Astrocyte of the hippocampus (primary cell): ENCODE measurements around the gene DLG1.

Experiments
- DNase-seq: peaks from one replicate; pipeline ENCODE4 v3.0.0; 2011; ENCODE audit warnings: low read depth, low spot score

DLG1 gene

DNA sequence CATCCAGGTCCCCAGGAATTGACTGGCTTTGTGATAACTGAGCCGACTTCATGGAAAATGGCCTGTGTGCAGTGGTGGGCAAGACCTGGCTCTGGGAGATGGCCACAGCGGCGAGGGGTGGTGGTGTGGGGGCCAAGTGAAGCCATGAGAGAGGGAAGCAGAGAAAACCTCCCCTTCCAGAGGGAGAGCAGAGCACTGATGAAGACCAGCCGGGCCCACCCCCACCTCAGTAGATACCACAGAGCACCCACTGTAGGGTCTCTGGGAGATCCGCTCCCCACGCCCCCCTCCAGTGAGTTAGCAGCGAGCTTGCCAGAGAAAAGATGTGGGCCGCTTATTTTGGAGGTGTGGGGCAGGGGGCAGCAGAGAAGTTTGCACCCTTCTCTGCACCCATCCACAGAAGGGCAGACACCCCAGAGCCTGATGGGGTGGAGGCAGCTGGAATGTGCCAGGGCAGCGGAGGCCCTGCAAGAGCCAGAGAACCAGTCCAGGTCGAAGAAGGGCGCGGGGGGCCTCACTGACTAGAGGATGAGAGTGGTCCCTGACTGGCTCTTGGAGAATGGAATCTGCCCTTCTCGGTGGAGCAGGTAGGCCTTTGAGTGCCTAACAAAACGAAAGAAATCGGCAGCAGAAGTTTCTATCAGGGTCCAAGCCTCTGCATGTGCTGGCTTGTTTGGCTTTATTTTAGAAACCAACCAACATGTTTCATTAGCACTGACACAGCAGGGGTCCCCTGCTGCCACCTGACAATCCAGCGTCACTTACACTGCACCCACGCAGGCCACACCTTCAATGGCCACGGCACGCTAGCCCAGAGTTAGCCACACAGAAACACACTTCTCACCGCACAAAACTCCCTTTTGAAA, 297.1 kb downstream of the DLG1 start:
- DNase-seq = no peak

DNA sequence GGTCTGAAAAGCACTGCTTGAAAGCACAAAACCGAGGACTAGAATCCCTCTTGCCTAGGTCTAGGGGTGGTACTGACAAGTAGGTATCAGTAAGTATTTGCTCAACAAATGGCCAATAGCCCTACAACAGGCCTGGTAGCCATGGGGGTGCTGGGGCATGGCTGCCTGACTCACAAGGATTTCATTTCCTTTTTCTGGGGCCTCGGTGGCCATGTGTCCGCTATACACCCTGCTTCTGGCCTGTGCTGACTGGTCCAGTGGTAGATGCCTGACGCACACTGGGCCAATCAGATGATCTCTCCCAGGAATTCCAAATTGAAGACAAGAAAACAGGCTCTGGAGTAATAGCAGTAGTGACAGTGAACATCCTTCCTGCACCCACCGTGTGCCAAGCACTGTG, 298.2 kb downstream of the DLG1 start:
- no peak for DNase-seq

DNA sequence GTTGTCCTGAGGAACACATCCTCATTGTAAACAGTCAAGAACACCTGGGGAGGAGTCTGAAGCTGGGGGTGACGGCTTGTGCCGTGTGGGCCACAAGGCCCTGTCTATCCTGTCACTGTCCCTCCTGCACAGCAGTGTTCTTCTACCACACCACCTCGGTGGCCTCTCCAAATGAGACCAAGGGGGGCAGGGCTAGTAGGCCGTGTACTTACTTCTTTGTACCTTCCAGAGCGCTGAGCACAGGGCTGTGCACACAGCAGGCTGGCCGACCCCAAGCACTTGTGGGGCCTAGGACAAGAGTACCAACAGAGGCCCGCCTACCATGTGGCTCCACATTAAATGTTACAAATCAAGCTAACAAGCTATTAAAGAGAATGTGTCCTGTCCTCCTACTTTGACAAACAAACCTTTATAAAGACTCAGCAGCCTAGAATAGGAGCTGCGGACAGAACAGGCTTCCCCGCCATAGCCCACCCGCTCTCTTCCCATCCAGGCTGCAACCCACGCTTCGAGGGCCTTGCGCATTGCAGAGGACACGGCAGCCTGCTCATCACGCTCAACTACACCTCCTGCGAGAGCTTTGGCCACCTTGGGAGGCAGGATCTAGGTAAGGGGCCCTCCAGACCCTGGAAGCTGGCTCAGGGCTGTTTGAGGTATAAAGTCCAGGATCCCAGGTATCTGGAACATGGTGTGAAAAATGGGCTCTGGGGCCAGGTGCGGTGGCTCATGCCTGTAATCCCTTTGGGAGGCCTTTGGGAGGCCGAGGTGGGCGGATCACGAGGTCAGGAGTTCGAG, 299.2 kb downstream of the DLG1 start:
- DNase-seq = no peak

DNA sequence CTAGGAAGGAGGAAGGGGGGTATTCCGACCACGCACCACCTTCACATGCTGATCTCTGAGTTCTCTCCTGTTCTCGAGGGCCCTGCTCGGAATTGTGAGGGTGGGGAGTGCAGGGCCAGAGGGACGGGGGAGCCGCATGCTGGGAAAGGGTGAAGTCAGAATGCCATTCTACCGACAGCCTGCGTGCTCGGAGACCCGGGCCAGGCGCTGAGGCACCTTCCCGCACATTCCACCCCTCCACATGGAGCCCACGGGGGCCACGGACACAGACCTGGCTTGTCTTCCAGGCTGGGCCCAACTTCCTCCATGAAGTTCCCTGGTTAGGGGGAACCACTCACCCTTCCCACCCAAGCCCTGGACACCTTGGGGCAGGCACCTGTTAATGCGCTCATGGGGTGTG, 301.1 kb downstream of the DLG1 start:
- no peak for DNase-seq

DNA sequence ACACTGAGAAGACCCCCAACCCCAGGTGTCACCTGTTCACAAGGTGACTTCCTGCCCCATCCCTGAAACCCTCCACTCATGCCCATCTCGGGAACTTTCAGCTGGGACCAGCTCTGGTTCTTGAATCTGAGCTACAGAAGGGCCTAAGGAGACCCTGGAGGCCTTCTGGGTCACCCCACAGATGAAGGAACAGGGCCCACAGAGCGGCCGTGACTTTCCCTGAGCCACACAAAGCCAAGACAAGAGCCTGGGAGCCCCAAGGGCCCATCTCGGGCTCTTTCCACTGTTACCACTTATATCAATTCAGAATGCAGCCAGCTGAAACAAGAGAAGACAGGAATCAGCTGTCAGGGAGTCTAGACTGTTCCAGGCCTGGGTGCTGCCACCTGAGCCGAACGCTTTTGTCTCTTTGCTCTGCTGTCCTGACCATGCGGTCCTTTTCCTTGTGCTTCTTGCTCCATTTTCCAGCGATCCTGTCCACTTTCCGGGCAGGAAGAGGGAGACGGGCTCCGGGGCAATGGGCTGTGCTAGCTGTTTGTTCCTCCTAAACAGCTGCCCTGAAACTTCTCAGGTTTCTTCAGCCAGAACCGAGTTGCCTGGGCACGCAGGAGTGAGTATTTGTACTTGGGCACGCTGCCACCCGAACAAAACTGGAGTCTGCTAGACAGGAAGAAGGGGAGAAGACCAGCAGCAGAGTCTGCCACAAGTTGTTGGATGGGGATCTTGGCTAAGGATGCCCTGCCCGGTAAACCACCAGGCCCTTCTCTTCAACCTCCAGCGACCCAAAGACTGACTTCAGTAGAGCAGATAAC, 301.8 kb downstream of the DLG1 start:
- DNase-seq = no peak

DNA sequence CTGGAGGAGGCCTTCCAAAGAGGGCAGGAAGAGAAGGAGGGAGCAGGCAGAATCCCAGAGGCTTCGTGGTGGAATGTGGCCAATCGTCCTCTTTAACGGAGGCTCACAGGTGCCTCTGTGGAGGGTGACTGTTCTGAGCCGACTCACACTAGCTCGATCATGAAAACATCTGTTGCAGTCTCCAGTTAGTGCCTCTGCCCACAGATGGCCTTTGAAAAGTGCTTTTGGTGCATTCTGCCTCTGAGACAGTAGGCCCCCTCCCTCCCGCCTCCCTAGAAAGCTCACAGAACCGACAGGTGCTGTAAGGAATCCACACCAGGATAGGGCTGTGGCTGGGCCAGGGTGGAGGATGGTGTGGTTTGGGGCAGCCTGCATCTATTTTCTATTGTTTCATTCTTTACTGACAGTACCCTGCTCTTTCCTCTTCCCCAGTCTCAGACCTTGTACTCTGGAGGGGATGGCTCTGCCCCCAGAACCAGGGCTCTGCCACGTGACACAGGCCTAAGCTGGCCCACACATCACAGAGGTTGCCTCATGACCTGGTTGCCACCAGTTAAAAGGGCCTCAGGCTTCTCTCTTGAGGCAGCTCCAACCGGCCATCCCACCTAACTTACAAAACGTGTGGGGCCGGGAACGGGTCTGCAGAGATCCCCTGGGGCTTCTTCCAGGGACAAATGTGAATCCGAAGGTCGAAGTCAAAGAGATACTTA, 302.6 kb downstream of the DLG1 start:
- DNase-seq = no peak

DNA sequence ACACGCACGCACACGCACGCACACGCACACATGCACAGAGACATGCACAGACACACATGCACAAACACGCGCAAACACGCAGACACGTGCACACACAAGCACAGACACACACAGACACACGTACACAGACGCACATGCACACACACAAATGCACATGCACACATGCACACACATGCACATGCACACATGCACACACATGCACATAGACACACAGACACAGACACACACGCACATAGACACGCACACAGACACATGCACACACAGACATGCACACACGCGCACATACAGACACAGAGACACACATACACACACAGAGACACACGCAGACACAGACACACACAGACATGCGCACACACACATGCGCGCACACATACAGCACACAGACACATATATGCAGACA, 303.4 kb downstream of the DLG1 start:
- no peak for DNase-seq

DNA sequence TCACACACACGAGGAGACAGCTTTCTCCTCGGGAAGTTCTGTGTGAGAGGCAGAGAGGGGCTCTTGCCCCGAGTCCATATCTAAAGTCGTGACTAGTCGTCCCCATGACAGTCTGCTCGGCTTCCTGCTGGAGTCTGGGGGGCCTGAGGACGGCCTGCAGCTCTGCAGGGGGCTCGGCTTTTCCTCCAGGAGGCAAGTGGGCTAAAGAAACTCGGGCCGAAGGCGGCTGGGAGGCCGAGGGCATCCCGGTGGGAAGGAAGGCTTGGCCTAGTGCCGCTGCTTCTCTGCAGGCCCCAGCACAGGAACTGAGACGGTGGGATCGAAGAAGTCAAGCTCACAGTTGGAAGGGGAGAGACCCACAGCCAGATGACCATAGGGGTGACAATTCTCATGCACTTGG, 304.4 kb downstream of the DLG1 start:
- DNase-seq = no peak
